ENCODE data around the gene CCDC187. TPM values are rescaled to one million over a fixed set of nuclear protein-coding genes. Genes with fewer than 3 reads are reported as not detected.

CCDC187 gene
- total and polyA plus RNA-seq, 2 of the 13 experiments (the other 11 are each of a cell fraction or from before 2014, with no cell fraction given): 0.03 to 0.13 TPM

DNA sequence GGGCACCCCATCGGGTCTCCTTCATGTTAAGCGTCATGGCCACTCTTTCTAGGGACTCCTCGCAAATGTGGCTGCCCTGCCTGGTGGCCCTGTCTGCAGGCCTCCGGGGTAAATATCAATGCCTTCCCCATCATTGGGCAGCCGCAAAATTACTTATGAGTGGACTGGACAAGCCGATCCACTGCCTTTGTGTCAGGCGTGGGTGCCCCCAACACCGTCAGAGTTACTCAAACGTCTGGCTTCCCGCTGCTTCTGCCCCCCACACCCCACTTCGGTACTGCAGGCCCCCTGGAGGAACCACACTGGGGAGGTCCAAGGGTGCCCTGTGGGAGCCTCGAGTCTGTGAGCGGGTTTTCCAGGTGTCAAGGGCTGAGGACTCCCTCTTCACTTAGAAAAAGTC is 102.7 kb downstream of the CCDC187 start (continued):
- TF ChIP-seq, protein P1, sequence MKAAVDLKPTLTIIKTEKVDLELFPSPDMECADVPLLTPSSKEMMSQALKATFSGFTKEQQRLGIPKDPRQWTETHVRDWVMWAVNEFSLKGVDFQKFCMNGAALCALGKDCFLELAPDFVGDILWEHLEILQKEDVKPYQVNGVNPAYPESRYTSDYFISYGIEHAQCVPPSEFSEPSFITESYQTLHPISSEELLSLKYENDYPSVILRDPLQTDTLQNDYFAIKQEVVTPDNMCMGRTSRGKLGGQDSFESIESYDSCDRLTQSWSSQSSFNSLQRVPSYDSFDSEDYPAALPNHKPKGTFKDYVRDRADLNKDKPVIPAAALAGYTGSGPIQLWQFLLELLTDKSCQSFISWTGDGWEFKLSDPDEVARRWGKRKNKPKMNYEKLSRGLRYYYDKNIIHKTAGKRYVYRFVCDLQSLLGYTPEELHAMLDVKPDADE (CRISPR knock-in tag; IDR thresholded peaks at IDR 0.05): no peak

- ChIA-PET CTCF (ENCODE audit: low intra/inter-chr PET ratio, low total read pairs) (no interaction called here), POLR2A (no interaction called here)
- H3K27me3 ChIP-seq (ENCODE audit: control insufficient read depth in 1 of 2, insufficient read depth in 2 of 2, low read length in 2 of 2): peaks cover 14 to 67% of the 10 kb centered on the region in 2 experiments; a peak in 4 of 5 replicates
- ATAC-seq (no peak), DNase-seq (ENCODE audit: low spot score) (no peak), FAIRE-seq (no peak)
- in situ Hi-C loops (cut with HindIII; ENCODE audit: extremely low pct_ligation_motif_present, low pct_unique_long_range_greater_than_20kb): no loop called here
- no peak overlapping the region for H3K4me2 ChIP-seq (ENCODE audit: low read depth, low read length)
- no peak overlapping the region for H3K9ac ChIP-seq (ENCODE audit: insufficient read depth, low read depth, low read length)
- no peaks in the 10 kb centered on the region for H3K79me2 ChIP-seq (ENCODE audit: insufficient read depth, low read length)
- no CpG with 5 or more reads among the region's 19 CpGs for WGBS (ENCODE audit: low lambda C conversion rate)
- no peaks in the 10 kb centered on the region for H3K36me3 ChIP-seq (replicated peaks in 1 of 2; ENCODE audit: control insufficient read depth in 1 of 2, insufficient read depth in 2 of 2, low read length in 2 of 2)
- H4K20me1 ChIP-seq (ENCODE audit: insufficient read depth, low read length): peaks cover 20% of the 10 kb centered on the region; the same call in 1 of the 2 replicates
- H3K4me3 ChIP-seq (replicated peaks in 1 of 3; ENCODE audit: insufficient read depth in 1 of 3, low read depth in 2 of 3, low read length in 3 of 3): no peak overlapping the region
- H3K4me1 ChIP-seq (ENCODE audit: insufficient read depth, low read length): no peaks in the 10 kb centered on the region
- H3K27ac ChIP-seq (ENCODE audit: extremely low read length, insufficient read depth, low read length): no peak overlapping the region
- intact Hi-C loops (cut with micrococcal nuclease; ENCODE audit: unreplicated experiment): no loop called here
- H3K9me3 ChIP-seq (ENCODE audit: low read length): no peaks in the 10 kb centered on the region
- no peak overlapping the region for H2AFZ ChIP-seq (ENCODE audit: low read length)
- BruUV-seq (replicated peaks): no TSS peak
- TF ChIP-seq RCOR2 (CRISPR knock-in tag; IDR thresholded peaks at IDR 0.05) (no peak), RFX5 (IDR thresholded peaks at IDR 0.05; ENCODE audit: low read depth, low read length) (no peak), ZNF710 (CRISPR knock-in tag; IDR thresholded peaks at IDR 0.05; ENCODE audit: borderline replicate concordance) (no peak), HNRNPUL1 (IDR thresholded peaks at IDR 0.05; ENCODE audit: low read depth, low read length) (no peak), ZBTB14 (CRISPR knock-in tag; IDR thresholded peaks at IDR 0.05) (no peak), ATF7 (IDR thresholded peaks at IDR 0.05) (no peak), ATF7 (CRISPR knock-in tag; IDR thresholded peaks at IDR 0.05) (no peak), RFXAP (CRISPR knock-in tag; IDR thresholded peaks at IDR 0.05; ENCODE audit: borderline replicate concordance) (no peak), GZF1 (CRISPR knock-in tag; IDR thresholded peaks at IDR 0.05) (no peak)
- TF ChIP-seq, protein P2, sequence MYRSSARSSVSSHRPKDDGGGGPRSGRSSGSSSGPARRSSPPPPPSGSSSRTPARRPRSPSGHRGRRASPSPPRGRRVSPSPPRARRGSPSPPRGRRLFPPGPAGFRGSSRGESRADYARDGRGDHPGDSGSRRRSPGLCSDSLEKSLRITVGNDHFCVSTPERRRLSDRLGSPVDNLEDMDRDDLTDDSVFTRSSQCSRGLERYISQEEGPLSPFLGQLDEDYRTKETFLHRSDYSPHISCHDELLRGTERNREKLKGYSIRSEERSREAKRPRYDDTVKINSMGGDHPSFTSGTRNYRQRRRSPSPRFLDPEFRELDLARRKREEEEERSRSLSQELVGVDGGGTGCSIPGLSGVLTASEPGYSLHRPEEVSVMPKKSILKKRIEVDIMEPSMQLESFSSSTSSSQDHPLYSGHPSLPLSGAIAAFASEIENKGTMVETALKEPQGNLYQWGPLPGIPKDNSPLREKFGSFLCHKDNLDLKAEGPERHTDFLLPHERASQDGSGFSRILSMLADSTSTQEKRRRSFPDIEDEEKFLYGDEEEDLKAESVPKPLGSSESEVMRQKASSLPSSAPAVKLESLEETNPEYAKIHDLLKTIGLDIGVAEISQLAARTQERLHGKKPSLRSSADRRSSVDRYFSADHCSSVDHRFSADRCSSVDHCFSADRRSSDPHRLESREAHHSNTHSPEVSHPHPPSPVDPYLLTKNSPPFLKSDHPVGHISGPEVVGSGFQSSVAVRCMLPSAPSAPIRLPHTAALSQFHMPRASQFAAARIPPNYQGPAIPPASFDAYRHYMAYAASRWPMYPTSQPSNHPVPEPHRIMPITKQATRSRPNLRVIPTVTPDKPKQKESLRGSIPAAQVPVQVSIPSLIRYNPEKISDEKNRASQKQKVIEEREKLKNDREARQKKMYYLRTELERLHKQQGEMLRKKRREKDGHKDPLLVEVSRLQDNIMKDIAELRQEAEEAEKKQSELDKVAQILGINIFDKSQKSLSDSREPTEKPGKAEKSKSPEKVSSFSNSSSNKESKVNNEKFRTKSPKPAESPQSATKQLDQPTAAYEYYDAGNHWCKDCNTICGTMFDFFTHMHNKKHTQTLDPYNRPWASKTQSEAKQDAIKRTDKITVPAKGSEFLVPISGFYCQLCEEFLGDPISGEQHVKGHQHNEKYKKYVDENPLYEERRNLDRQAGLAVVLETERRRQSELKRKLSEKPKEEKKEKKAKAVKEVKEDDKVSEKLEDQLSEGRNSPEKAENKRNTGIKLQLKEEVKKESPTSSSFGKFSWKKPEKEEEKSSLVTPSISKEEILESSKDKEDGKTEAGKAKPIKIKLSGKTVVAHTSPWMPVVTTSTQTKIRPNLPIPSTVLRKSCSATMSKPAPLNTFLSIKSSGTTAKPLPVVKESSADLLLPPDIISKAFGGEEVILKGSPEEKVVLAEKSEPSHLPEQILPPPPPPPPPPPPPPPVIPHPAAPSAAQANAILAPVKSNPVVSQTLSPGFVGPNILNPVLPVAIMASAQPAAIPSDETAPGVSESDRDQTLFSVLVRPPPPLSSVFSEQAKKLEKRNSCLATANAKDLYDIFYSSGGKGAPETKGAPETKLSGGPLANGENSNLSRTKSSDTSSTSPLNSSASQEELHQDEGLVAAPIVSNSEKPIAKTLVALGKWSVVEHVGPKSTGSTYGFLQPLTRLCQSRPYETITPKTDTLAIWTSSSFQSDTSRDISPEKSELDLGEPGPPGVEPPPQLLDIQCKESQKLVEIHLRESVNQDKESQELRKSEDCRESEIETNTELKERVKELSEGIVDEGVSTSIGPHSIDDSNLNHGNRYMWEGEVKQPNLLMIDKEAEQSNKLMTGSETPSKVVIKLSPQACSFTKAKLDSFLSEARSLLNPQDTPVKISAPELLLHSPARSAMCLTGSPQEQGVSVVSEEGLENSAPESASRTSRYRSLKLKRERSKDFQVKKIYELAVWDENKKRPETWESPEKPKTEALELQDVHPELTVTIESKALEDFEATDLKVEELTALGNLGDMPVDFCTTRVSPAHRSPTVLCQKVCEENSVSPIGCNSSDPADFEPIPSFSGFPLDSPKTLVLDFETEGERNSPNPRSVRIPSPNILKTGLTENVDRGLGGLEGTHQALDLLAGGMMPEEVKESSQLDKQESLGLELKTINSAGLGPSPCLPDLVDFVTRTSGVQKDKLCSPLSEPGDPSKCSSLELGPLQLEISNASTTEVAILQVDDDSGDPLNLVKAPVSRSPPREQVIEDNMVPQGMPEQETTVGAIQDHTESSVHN (CRISPR knock-in tag; IDR thresholded peaks at IDR 0.05): no peak
Observed at GRCh38 chr9:136200424-136200823, 103.5 kb downstream of the CCDC187 start.
